Suprapubic skin (tissue), 3 donors: ENCODE results near the gene PPA1.

ENCODE experiments used
- EP300 ChIP-seq: sonication (generic); formaldehyde crosslinking; IDR thresholded peaks from one replicate; pipeline ENCODE4 v1.6.1; 2017; ENCODE audit warnings: antibody characterized with exemption
- TF ChIP-seq, protein P1 (sequence below), 2 donors: fragments of 200-600 bp in 1 of 2; fragments of 450-650 bp in 1 of 2; sonication (generic) in 1 of 2; IDR thresholded peaks; one replicate each; pipeline ENCODE4 v1.5.1; 2016 to 2019; ENCODE audit warnings: antibody characterized with exemption in 2 of 2, mild to moderate bottlenecking in 1 of 2, moderate library complexity in 1 of 2

DNA sequence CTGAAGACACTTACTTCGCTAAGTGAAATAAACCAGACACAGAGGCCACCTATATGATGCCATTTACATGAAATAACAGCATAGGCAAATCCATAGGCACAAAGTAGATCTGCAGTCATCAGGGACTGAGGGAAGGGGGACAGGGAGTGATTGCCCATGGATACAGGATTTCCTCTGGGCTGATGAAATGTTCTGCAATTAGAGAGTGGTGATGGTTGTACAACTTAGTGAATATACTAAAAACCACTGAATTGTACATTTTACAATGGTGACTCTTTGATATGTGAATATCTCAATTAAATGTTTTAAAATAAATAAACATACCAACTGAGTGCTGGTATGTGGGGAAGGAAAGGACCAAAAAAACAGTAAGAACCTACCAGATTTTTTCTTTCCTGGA lies 20.4 kb downstream of the PPA1 start:
- TF ChIP-seq, protein P1, sequence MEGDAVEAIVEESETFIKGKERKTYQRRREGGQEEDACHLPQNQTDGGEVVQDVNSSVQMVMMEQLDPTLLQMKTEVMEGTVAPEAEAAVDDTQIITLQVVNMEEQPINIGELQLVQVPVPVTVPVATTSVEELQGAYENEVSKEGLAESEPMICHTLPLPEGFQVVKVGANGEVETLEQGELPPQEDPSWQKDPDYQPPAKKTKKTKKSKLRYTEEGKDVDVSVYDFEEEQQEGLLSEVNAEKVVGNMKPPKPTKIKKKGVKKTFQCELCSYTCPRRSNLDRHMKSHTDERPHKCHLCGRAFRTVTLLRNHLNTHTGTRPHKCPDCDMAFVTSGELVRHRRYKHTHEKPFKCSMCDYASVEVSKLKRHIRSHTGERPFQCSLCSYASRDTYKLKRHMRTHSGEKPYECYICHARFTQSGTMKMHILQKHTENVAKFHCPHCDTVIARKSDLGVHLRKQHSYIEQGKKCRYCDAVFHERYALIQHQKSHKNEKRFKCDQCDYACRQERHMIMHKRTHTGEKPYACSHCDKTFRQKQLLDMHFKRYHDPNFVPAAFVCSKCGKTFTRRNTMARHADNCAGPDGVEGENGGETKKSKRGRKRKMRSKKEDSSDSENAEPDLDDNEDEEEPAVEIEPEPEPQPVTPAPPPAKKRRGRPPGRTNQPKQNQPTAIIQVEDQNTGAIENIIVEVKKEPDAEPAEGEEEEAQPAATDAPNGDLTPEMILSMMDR (IDR thresholded peaks at IDR 0.05), result no peak
- TF ChIP-seq EP300, result no peak
